IPS-NIHi11 (cell line): ENCODE results near the gene TMA7B.

Experiments
- DNase-seq: peaks from one replicate; pipeline ENCODE4 v3.0.0; 2012; ENCODE audit warnings: mixed read lengths, low spot score

Gene TMA7B

DNA sequence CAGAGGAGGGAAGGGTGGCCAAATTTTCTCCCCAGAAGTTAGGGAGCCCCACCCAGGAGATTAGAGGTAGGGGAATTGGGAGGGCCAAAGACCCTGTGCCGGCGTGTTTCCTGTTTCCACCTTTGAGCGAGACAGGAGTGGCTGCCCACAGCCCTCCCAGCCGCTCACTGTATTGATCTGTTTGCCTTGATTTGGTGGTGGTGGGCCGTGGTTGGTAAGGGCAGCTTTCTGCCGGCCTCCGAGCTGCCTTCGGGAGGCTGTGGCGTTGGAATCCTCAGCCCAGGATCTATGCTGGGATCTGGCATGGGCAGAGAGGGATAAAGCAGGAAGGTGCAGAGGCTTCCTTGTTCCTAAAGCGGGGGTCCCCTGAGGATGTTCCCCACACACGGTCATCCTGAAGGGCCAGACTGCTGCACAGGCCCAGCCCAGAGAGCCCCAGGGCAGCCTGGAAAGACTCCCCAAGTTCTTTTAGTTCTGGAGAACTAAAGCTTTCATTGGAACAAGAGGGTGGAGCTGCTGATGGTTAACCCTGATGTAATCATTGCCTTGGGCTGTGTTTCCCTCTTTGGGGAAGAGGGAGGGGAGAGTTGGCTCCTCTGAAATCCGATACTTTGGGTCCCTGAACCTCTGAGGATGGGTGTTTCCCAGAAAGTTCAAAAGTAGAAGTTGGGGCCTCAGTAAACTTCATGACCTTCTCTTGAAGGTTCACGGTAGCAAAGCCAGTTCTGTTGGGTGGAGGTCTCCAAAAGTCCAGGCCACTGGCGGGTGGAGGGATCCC is 41.8 kb downstream of the TMA7B start:
- DNase-seq, result peak; percentile 46

- DNase-seq, result no peak
These were observed 42.9 kb downstream of the TMA7B start for GRCh38 chr22:40002935-40003715.

DNA sequence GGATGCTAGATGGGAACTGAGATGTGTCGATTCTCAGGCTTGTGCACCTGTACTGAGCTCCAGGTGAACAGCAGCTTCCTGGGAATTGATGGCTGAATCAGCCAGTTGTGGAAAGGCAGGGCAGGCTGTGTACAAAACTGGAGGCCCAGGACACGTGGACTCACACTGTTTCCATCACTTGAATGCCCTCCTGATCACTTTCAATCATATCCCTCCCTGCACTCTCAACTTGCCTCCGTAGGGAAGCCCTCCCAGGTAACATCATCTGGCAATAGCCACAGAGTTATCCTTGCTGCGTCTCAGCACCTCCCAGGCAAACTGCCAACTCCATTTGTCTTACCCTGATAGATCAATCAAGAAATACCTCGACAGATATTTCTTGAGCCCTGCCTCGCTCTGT is 44.6 kb downstream of the TMA7B start:
- no peak for DNase-seq

- no peak for DNase-seq
These were observed 46.4 kb downstream of the TMA7B start for GRCh38 chr22:40006641-40007040.

GRCh38 chr22:40007853-40008710 is 47.9 kb downstream of the TMA7B start:
- no peak for DNase-seq

- DNase-seq, result no peak
These were observed 48.6 kb downstream of the TMA7B start for GRCh38 chr22:40008726-40009291.

DNA sequence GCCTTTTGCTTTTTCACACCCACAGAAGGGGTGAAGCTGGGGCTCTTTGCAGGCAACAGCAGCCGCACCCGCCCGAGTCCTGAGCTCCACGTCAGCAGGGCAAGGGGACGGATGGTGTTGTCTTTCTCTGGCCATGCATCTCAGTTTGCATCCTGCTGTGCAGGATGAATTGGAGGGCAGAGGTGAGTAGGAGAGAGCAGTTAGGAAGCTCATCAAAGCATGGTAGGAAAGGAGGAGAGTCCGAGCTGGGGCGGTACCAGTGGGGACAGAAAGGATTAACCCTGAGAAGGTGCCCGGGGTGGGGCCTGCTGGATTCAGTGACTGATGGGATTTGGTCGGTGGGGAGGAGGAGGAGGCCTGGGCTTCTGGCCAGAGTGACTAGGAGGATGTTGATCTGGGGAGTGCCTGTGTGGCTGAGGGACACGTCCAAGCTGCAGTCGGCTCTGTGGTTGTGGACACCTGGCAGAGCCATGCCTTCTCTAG is 49.1 kb downstream of the TMA7B start:
- DNase-seq, result peak; percentile 79

- no peak for DNase-seq
These were observed 49.9 kb downstream of the TMA7B start for GRCh38 chr22:40009951-40010671.

DNA sequence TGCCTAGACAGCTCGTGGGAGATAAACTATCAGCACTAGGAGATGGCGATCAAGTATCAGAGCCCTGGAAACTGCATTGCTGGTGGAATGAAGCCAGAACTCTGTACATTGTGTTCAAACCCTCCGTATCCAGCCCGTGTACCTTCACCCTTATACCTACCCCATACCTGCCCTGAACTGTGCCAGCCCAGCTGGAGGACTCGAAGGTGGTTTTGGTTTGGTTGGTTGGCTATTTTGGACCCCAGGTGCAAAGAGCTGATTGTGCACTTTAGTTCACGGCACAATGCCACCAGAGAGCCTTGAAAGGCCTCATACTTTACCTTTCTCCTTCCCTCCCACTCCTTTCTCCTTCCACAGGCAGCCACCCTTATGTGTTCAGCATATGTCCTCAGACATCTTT is 50.5 kb downstream of the TMA7B start:
- no peak for DNase-seq
